Smooth muscle cell (in vitro differentiated cells): ENCODE data around the gene SETD1A. TPM values are rescaled to one million over a fixed set of nuclear protein-coding genes. Genes with fewer than 3 reads are reported as not detected.

Experiments
- DNase-seq: peaks from one replicate; lab custom pipeline; 2025; ENCODE audit not compliant: unreplicated experiment; lab: John Stamatoyannopoulos, UW
- H2AFZ ChIP-seq: fragments of 200-600 bp; sonication (generic); 2 replicates; pipeline ENCODE4 v1.6.0; 2016; ENCODE audit warnings: antibody characterized with exemption, low read depth, mild to moderate bottlenecking
- H3F3A ChIP-seq: fragments of 200-600 bp; sonication (generic); 2 replicates; pipeline ENCODE4 v1.6.0; 2017; ENCODE audit warnings: antibody characterized with exemption, low read depth
- H3K27ac ChIP-seq: fragments of 200-600 bp; sonication (generic); 2 replicates; pipeline ENCODE4 v1.5.1; 2016; ENCODE audit warnings: low read depth, mild to moderate bottlenecking
- H3K27me3 ChIP-seq: fragments of 200-600 bp; sonication (generic); 2 replicates; pipeline ENCODE4 v1.6.1; 2016; ENCODE audit warnings: low read depth, mild to moderate bottlenecking
- H3K36me3 ChIP-seq: fragments of 200-600 bp; sonication (generic); 2 replicates; pipeline ENCODE4 v1.5.1; 2016; ENCODE audit warnings: low read depth
- H3K4me1 ChIP-seq: fragments of 200-600 bp; sonication (generic); 2 replicates; pipeline ENCODE4 v1.5.1; 2016; ENCODE audit warnings: low read depth
- H3K4me2 ChIP-seq: fragments of 200-600 bp; sonication (generic); 2 replicates; pipeline ENCODE4 v1.6.0; 2016; ENCODE audit warnings: mild to moderate bottlenecking
- H3K4me3 ChIP-seq: fragments of 200-600 bp; sonication (generic); 2 replicates; pipeline ENCODE4 v1.5.1; 2016; ENCODE audit warnings: mild to moderate bottlenecking
- H3K79me2 ChIP-seq: fragments of 200-600 bp; sonication (generic); 2 replicates; pipeline ENCODE4 v1.6.0; 2016; ENCODE audit warnings: low read depth, mild to moderate bottlenecking
- H3K9ac ChIP-seq: fragments of 200-600 bp; sonication (generic); 2 replicates; pipeline ENCODE4 v1.6.0; 2016; ENCODE audit warnings: low read depth
- H3K9me3 ChIP-seq: fragments of 200-600 bp; sonication (generic); replicated peaks from 2 replicates; pipeline ENCODE4 v1.5.1; 2016; ENCODE audit warnings: low read depth
- H4K20me1 ChIP-seq: fragments of 200-600 bp; sonication (generic); 2 replicates; pipeline ENCODE4 v1.6.0; 2016; ENCODE audit warnings: low read depth
- CTCF ChIP-seq: fragments of 200-600 bp; sonication (generic); IDR thresholded peaks from 2 replicates; pipeline ENCODE4 v1.5.1; 2017; ENCODE audit warnings: borderline replicate concordance, mild to moderate bottlenecking, antibody characterized with exemption; ENCODE audit not compliant: insufficient read depth, poor library complexity, severe bottlenecking
- WGBS: methylation state at CpG from one replicate; pipeline ENCODE4 v1.1.7; 2016; ENCODE audit warnings: low lambda C conversion rate; 5-methylcytosine and 5-hydroxymethylcytosine counted together
- polyA plus RNA-seq: library from polyadenylated mRNA; unstranded; fragments of >200 nt; fragmentation: Nextera tagmentation; extraction: Ambion mirVana; gene quantifications from 2 replicates; pipeline ENCODE4 v1.2.1, GENCODE V29; 2016
- total RNA-seq: library from RNA; depleted of rRNA; stranded (reverse); fragments of >200 nt; gene quantifications from 2 replicates; pipeline ENCODE4 v1.2.3, GENCODE V29; 2014

SETD1A gene
- total and polyA plus RNA-seq, 2 experiments from 2014 or later = 1.2 to 2.9 TPM

DNA sequence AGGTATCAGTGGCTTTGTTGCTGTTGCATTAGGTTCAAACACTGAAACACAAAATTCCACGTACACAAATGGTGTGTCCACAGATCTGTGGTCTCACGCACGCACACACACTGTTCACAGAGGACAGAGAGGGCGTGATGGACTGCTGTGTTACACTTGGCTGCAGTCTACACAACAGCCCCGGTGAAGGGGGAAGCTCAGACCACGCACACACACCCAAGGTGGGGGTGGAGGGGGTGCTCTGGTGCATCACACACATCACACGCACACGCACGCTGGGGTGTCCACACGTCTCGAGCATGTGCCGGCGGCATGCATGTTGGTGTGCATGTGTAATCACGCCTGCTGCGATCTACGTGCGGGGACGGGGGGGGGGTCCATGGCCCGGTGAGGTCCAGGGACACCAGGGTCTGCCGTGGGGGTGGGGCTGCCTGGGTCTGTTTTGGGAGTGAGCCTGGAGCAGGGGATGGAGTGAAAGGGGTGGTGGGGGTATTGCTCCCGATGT lies 34.8 kb downstream of the SETD1A start:
- WGBS = 97% methylated on average over 17 of the region's 21 CpGs
- no peaks in the 10 kb centered on the region for H3K79me2 ChIP-seq
- H3K9me3 ChIP-seq = no peaks in the 10 kb centered on the region
- TF ChIP-seq CTCF = no peak
- H3K9ac ChIP-seq = no peak overlapping the region
- no peaks in the 10 kb centered on the region for H3K4me1 ChIP-seq
- no peak overlapping the region for H2AFZ ChIP-seq
- H3K27ac ChIP-seq = no peak overlapping the region
- no peaks in the 10 kb centered on the region for H4K20me1 ChIP-seq
- H3F3A ChIP-seq = no peaks in the 10 kb centered on the region
- no peaks in the 10 kb centered on the region for H3K27me3 ChIP-seq
- H3K4me2 ChIP-seq = no peak overlapping the region
- H3K36me3 ChIP-seq = no peaks in the 10 kb centered on the region
- no peak overlapping the region for H3K4me3 ChIP-seq
- no peak for DNase-seq

DNA sequence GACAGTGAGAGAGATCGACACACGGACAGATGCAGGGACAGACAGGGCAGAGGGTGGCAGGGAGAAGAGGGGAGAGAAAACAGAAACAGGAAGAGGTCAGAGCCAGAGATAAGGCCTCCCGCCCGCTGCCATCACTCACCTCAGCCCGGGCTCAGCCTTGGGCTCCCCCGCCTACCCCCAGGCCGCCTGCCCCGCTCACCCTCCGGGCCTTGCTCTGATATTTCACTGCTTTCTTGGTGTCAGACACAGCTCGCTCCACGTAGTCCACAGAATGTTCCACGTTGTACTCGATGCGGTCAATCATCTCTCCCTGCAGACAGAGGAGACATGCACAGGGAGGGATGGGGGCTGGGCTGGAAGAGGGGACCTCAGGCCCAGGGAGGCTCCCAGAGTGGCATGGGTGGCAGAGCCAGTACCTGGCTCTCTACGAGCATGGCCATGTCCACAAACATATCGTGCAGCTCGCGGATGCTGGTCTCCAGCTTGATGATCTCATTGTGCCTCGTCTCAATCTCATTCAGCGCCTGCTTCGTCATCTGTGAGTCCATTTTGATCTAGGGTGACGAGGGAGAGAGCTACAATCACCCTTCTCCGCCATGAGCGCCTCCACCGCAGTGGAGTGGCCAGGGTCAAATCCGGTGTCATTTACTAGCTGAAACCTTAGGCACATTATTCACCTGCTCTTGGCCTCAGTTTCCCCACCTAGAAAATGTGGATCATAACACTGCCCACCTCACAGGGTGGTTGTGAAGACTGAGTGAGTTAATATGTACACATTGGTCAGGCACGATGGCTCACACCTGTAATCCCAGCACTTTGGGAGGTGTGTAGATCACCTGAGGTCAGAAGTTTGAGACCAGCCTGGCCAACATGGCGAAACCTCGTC lies 35.6 kb downstream of the SETD1A start:
- no peak for TF ChIP-seq CTCF
- no peaks in the 10 kb centered on the region for H3K36me3 ChIP-seq
- H3K79me2 ChIP-seq = no peaks in the 10 kb centered on the region
- no peak overlapping the region for H3K27ac ChIP-seq
- no peak overlapping the region for H3K4me2 ChIP-seq
- H3K4me3 ChIP-seq = no peak overlapping the region
- no peaks in the 10 kb centered on the region for H3K4me1 ChIP-seq
- H3F3A ChIP-seq = no peaks in the 10 kb centered on the region
- H3K27me3 ChIP-seq = no peaks in the 10 kb centered on the region
- no peak overlapping the region for H3K9ac ChIP-seq
- no peak overlapping the region for H2AFZ ChIP-seq
- 82% methylated on average over 26 of the region's 29 CpGs for WGBS
- no peaks in the 10 kb centered on the region for H3K9me3 ChIP-seq
- no peak for DNase-seq
- no peaks in the 10 kb centered on the region for H4K20me1 ChIP-seq

GRCh38 chr16:30995927-30996323 lies 38.4 kb downstream of the SETD1A start:
- Histone ChIP-seq H3K36me3 (no peaks in the 10 kb centered on the region), H3K27ac (no peak overlapping the region), H3K9me3 (no peaks in the 10 kb centered on the region), H3K9ac (no peak overlapping the region), H3K4me3 (no peak overlapping the region), H3K27me3 (no peaks in the 10 kb centered on the region), H4K20me1 (no peaks in the 10 kb centered on the region), H3K79me2 (no peaks in the 10 kb centered on the region), H3F3A (peaks cover 11% of the 10 kb centered on the region), H2AFZ (no peak overlapping the region), H3K4me2 (peak overlapping the region; percentile 89), H3K4me1 (no peaks in the 10 kb centered on the region)
- 86% methylated on average over 11 of the region's 11 CpGs for WGBS
- DNase-seq = no peak
- TF ChIP-seq CTCF = no peak
